NT2/D1 (cell line): Measurements from ENCODE around the gene ARRB1.

Experiments
- DNase-seq: peaks from one replicate; pipeline ENCODE4 v3.0.0-alpha.2; 2011; ENCODE audit warnings: low read depth, low spot score
- H3K27me3 ChIP-seq: 2 replicates; pipeline ENCODE4 v1.6.0; 2011; ENCODE audit warnings: mild to moderate bottlenecking; ENCODE audit not compliant: insufficient read length, insufficient read depth
- H3K36me3 ChIP-seq: 2 replicates; pipeline ENCODE4 v1.6.1; 2011; ENCODE audit warnings: mild to moderate bottlenecking, low read length, mixed read lengths; ENCODE audit not compliant: insufficient read depth, insufficient read length
- H3K4me1 ChIP-seq: 2 replicates; pipeline ENCODE4 v1.5.1; 2011; ENCODE audit not compliant: insufficient read depth, insufficient read length
- H3K4me3 ChIP-seq: 2 replicates; pipeline ENCODE4 v1.5.1; 2011; ENCODE audit warnings: low read depth; ENCODE audit not compliant: insufficient read length
- H3K9ac ChIP-seq: 2 replicates; pipeline ENCODE4 v1.6.0; 2011; ENCODE audit warnings: low read depth; ENCODE audit not compliant: insufficient read length
- H3K9me3 ChIP-seq: 2 replicates; pipeline ENCODE4 v1.5.1; 2011; ENCODE audit warnings: mild to moderate bottlenecking, low read length; ENCODE audit not compliant: insufficient read depth
- SUZ12 ChIP-seq: IDR thresholded peaks from 2 replicates; pipeline ENCODE4 v1.6.1; 2011; ENCODE audit not compliant: insufficient read length, insufficient read depth; ENCODE audit errors: extremely low read depth
- YY1 ChIP-seq: IDR thresholded peaks from 2 replicates; pipeline ENCODE4 v1.6.1; 2011; ENCODE audit not compliant: insufficient read length, insufficient read depth
- ZNF274 ChIP-seq: IDR thresholded peaks from 2 replicates; pipeline ENCODE4 v1.6.1; 2011; ENCODE audit warnings: mild to moderate bottlenecking, low read depth, low read length

The ARRB1 gene

DNA sequence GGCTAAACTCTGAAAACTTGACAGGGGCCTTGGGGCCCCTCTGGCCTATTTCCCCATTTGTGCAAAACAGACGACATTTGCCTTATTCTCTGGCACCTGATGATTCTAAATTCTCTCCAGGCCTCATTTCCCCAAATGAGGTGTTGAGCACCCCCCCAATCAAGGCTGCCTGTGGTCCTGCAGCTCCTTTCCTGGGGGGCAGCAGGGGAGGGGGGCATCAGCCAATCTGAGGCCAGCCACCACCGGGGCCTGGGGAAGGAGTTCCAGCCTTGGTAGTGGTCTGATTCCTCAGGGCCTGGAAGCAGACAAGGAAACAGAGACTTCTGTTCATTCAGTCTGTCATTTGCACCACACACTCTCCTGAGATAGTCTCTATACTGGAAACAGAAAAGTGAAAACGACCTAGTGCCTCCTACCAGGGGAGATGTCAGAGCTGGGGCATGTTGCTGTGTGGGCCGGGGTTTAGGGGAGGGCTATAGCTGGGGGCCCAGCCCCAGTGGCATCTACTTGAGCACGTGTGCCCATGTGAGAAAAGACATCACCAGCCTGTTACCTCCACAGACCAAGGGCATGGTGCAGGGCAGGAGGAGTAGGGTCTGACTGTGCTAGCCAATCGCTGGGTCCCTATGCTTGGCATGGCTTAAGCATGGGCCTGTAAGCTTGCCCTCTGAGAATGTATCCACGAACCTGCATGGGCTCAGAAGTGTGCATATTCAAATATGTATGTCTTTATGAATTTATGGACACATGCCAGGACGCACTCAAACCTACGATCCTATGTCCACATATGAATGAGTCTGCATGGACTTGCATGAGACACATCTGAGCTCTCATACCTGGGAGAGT lies 112.6 kb downstream of the ARRB1 start:
- Histone ChIP-seq H3K9me3 (peaks cover 14% of the 10 kb centered on the region; the same call in 1 of the 2 replicates), H3K27me3 (peaks cover 21% of the 10 kb centered on the region), H3K4me3 (no peak overlapping the region), H3K4me1 (no peaks in the 10 kb centered on the region), H3K9ac (no peak overlapping the region), H3K36me3 (no peaks in the 10 kb centered on the region)
- DNase-seq: no peak
- TF ChIP-seq YY1: no peak
- no peak for TF ChIP-seq SUZ12
- TF ChIP-seq ZNF274: no peak

- no peak overlapping the region for H3K9ac ChIP-seq
- H3K4me1 ChIP-seq: no peaks in the 10 kb centered on the region
- no peaks in the 10 kb centered on the region for H3K9me3 ChIP-seq
- no peaks in the 10 kb centered on the region for H3K36me3 ChIP-seq
- no peak for DNase-seq
- H3K27me3 ChIP-seq: peaks cover 3% of the 10 kb centered on the region
- no peak overlapping the region for H3K4me3 ChIP-seq
- TF ChIP-seq ZNF274: no peak
- no peak for TF ChIP-seq YY1
- TF ChIP-seq SUZ12: no peak
These were observed 114.4 kb downstream of the ARRB1 start for GRCh38 chr11:75237050-75237449.

DNA sequence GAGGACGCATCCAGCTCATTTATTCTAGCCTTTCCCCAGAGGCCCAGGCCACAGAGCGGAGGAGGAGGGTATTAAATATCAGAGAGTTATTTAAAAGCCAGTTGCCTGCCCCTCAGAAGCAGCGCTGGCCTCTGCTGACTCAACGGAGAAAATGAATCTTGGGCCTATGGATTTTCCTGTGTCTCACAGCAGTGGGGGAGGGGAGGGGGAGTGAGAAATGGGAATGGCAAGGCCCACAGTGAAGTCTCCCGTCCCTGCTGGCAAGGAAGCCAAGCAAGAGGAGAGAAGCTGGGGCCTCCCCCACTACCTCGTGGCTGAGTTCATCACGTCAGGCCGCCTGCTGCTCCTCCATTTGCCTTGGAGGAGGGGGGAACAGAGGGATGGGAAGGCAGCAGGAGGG lies 115.4 kb downstream of the ARRB1 start:
- DNase-seq: no peak
- H3K36me3 ChIP-seq: no peaks in the 10 kb centered on the region
- no peak overlapping the region for H3K4me3 ChIP-seq
- H3K4me1 ChIP-seq: no peaks in the 10 kb centered on the region
- no peaks in the 10 kb centered on the region for H3K27me3 ChIP-seq
- no peaks in the 10 kb centered on the region for H3K9me3 ChIP-seq
- TF ChIP-seq SUZ12 (no peak), ZNF274 (no peak), YY1 (no peak)
- no peak overlapping the region for H3K9ac ChIP-seq

- Histone ChIP-seq H3K4me3 (no peak overlapping the region), H3K4me1 (no peaks in the 10 kb centered on the region), H3K36me3 (no peaks in the 10 kb centered on the region), H3K9ac (no peak overlapping the region), H3K9me3 (no peaks in the 10 kb centered on the region), H3K27me3 (no peaks in the 10 kb centered on the region)
- TF ChIP-seq ZNF274 (no peak), SUZ12 (no peak), YY1 (no peak)
- DNase-seq: peak; percentile 80
These were observed 117.7 kb downstream of the ARRB1 start for GRCh38 chr11:75233754-75234172.

GRCh38 chr11:75230621-75231020 lies 120.8 kb downstream of the ARRB1 start:
- Histone ChIP-seq H3K36me3 (no peaks in the 10 kb centered on the region), H3K9me3 (no peaks in the 10 kb centered on the region), H3K27me3 (no peaks in the 10 kb centered on the region), H3K4me1 (no peaks in the 10 kb centered on the region), H3K4me3 (no peak overlapping the region), H3K9ac (no peak overlapping the region)
- DNase-seq: no peak
- TF ChIP-seq SUZ12 (no peak), YY1 (no peak)

DNA sequence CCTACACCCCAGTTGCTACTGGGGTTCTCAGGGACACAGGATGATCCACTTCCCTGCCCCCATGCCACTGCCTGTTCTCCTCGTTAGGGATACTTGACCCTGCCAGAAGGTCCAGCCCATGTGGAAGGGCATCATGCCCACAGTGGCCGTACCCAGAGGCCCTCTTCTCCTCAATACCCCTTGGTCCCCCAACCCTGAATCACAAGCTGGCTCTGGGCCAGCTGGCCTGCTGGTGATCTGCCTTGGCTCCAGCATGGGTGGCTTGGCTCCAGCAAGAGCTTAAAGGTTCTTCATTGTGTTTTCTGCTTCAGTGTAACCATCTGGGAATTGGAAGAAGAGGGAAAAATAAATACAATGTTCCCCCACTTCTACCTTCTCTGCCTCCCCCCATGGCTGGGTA lies 122.0 kb downstream of the ARRB1 start:
- DNase-seq: no peak
- no peak for TF ChIP-seq YY1
- TF ChIP-seq ZNF274: no peak
- no peak for TF ChIP-seq SUZ12
- no peaks in the 10 kb centered on the region for H3K4me1 ChIP-seq
- no peaks in the 10 kb centered on the region for H3K9me3 ChIP-seq
- no peaks in the 10 kb centered on the region for H3K36me3 ChIP-seq
- H3K27me3 ChIP-seq: no peaks in the 10 kb centered on the region
- no peak overlapping the region for H3K9ac ChIP-seq
- H3K4me3 ChIP-seq: no peak overlapping the region

DNA sequence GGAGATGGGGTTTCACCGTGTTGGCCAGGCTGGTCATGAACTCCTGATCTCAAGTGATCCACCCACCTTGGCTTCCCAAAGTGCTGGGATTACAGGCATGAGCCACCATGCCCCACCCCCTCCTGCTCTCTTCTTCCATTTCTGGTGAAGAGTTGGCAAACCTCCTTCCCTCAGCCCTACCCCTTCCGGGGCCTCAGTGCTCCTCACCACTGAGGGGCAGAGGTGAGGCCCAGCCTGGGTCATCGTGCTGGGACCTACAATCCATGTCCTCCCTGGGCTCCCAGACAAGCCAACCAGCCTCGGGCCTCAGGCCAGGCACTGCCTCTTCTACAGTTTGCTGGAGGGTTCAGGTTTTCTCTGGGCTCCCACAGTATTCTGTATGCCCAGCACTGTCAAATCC lies 125.7 kb downstream of the ARRB1 start:
- H3K4me3 ChIP-seq: no peak overlapping the region
- no peak for TF ChIP-seq ZNF274
- TF ChIP-seq YY1: no peak
- TF ChIP-seq SUZ12: no peak
- no peak for DNase-seq
- H3K36me3 ChIP-seq: no peaks in the 10 kb centered on the region
- H3K27me3 ChIP-seq: no peaks in the 10 kb centered on the region
- H3K4me1 ChIP-seq: no peaks in the 10 kb centered on the region
- no peaks in the 10 kb centered on the region for H3K9me3 ChIP-seq
- no peak overlapping the region for H3K9ac ChIP-seq
